UCSD-AML1 (cell line): Measurements from ENCODE around the gene LRCH1.

Source experiments
- DNase-seq: peaks from one replicate; lab custom pipeline; 2025; ENCODE audit not compliant: unreplicated experiment; lab: John Stamatoyannopoulos, UW

The LRCH1 gene

GRCh38 chr13:46535002-46535401 is 18.0 kb upstream of the LRCH1 start:
- DNase-seq: no peak

GRCh38 chr13:46535825-46536224 is 17.1 kb upstream of the LRCH1 start:
- DNase-seq: no peak

- no peak for DNase-seq
Measured at GRCh38 chr13:46536341-46536740, 16.6 kb upstream of the LRCH1 start.

- DNase-seq: no peak
Measured at GRCh38 chr13:46539231-46539630, 13.7 kb upstream of the LRCH1 start.

- DNase-seq: no peak
Measured at GRCh38 chr13:46541210-46541609, 11.8 kb upstream of the LRCH1 start.

- no peak for DNase-seq
Measured at GRCh38 chr13:46542833-46543232, 10.1 kb upstream of the LRCH1 start.

GRCh38 chr13:46543287-46543686 is 9.7 kb upstream of the LRCH1 start:
- no peak for DNase-seq

- no peak for DNase-seq
Measured at GRCh38 chr13:46544208-46544607, 8.8 kb upstream of the LRCH1 start.

GRCh38 chr13:46544811-46545210 is 8.2 kb upstream of the LRCH1 start:
- DNase-seq: no peak

GRCh38 chr13:46546084-46546768 is 6.7 kb upstream of the LRCH1 start:
- DNase-seq: no peak

GRCh38 chr13:46550822-46551221 is 2.1 kb upstream of the LRCH1 start:
- no peak for DNase-seq

GRCh38 chr13:46551410-46552302 is 1.3 kb upstream of the LRCH1 start:
- peak; percentile 72 for DNase-seq

GRCh38 chr13:46552303-46552682 is 677 bp upstream of the LRCH1 start:
- DNase-seq: no peak

- no peak for DNase-seq
Measured at GRCh38 chr13:46553521-46553885, 533 bp downstream of the LRCH1 start.

GRCh38 chr13:46553886-46554858 is 1.2 kb downstream of the LRCH1 start:
- DNase-seq: peak; percentile 76

- no peak for DNase-seq
Measured at GRCh38 chr13:46554951-46555350, 2.0 kb downstream of the LRCH1 start.

GRCh38 chr13:46555722-46556417 is 2.9 kb downstream of the LRCH1 start:
- DNase-seq: no peak

GRCh38 chr13:46556418-46556779 is 3.4 kb downstream of the LRCH1 start:
- no peak for DNase-seq

- no peak for DNase-seq
Measured at GRCh38 chr13:46559272-46559805, 6.4 kb downstream of the LRCH1 start.

- DNase-seq: no peak
Measured at GRCh38 chr13:46560778-46561177, 7.8 kb downstream of the LRCH1 start.

GRCh38 chr13:46561286-46561685 is 8.3 kb downstream of the LRCH1 start:
- no peak for DNase-seq
